ENCODE measurements around the gene POLD2.
A peak's percentile ranks its signal among the peaks of the same experiment; 100 is the strongest.

Gene POLD2

GRCh38 chr7:44078521-44078920 lies 44.8 kb downstream of the POLD2 start:
- DNase-seq, result no peak

GRCh38 chr7:44077681-44078091 lies 45.7 kb downstream of the POLD2 start:
- DNase-seq, result no peak

GRCh38 chr7:44077061-44077460 lies 46.3 kb downstream of the POLD2 start:
- no peak for DNase-seq

GRCh38 chr7:44076101-44076895 lies 47.0 kb downstream of the POLD2 start:
- no peak for DNase-seq

GRCh38 chr7:44075296-44076075 lies 47.9 kb downstream of the POLD2 start:
- no peak for DNase-seq

- DNase-seq, result no peak
These were observed 49.0 kb downstream of the POLD2 start for GRCh38 chr7:44074349-44074695.

- peak; percentile 57 to 83 for DNase-seq
These were observed 49.5 kb downstream of the POLD2 start for GRCh38 chr7:44073664-44074348.

GRCh38 chr7:44072364-44073231 lies 50.8 kb downstream of the POLD2 start:
- DNase-seq, result peak; percentile 34 to 50

GRCh38 chr7:44071726-44072363 lies 51.5 kb downstream of the POLD2 start:
- DNase-seq, result no peak

- no peak for DNase-seq
These were observed 55.3 kb downstream of the POLD2 start for GRCh38 chr7:44068054-44068453.

GRCh38 chr7:44067064-44067951 lies 56.0 kb downstream of the POLD2 start:
- no peak for DNase-seq

GRCh38 chr7:44066494-44067063 lies 56.8 kb downstream of the POLD2 start:
- no peak for DNase-seq

GRCh38 chr7:44066111-44066460 lies 57.3 kb downstream of the POLD2 start:
- DNase-seq, result no peak

- no peak for DNase-seq
These were observed 57.8 kb downstream of the POLD2 start, which contains the start of gene PGAM2 for GRCh38 chr7:44065431-44066110. Gene PGAM2 (minus strand): TSS chr7:44065567. CDS start chr7:44065529, 38 bp downstream.

- no peak for DNase-seq
These were observed 58.4 kb downstream of the POLD2 start for GRCh38 chr7:44064791-44065430.

Measured in CD4-positive, alpha-beta T cell treated with Interferon alpha-2 for 1 hour (primary cell).